HG03159 (cell line): ENCODE measurements around the gene FAM43A.

Experiments
- ATAC-seq: cut with Tn5 transposase; IDR thresholded peaks from one replicate; pipeline ENCODE4 v1.9.1; 2021; ENCODE audit warnings: mild to moderate bottlenecking, moderate library complexity; ENCODE audit not compliant: unreplicated experiment

FAM43A gene

GRCh38 chr3:194736896-194737600 lies 51.4 kb downstream of the FAM43A start:
- ATAC-seq: peak; percentile 69
